Transverse colon (tissue), 4 donors: ENCODE measurements around the gene GPR149. TPM values are rescaled to one million over a fixed set of nuclear protein-coding genes. Genes with fewer than 3 reads are reported as not detected.

ENCODE experiments used
- DNase-seq: peaks from one replicate; pipeline ENCODE4 v3.0.0-alpha.2; 2019
- H3K27ac ChIP-seq, 4 donors: fragments of 200-600 bp; sonication (generic); 2 replicates each; pipeline ENCODE4 v1.5.1; 2016 to 2018; ENCODE audit warnings: inconsistent platforms in 4 of 4
- H3K27me3 ChIP-seq: fragments of 200-600 bp; sonication (generic); 2 replicates; pipeline ENCODE4 v1.5.1; 2017; ENCODE audit warnings: inconsistent platforms
- H3K36me3 ChIP-seq, 4 donors: fragments of 200-600 bp; sonication (generic); 2 replicates each; pipeline ENCODE4 v1.5.1; 2017 to 2019; ENCODE audit warnings: inconsistent platforms in 4 of 4
- H3K4me1 ChIP-seq, 4 donors: fragments of 200-600 bp; sonication (generic); 2 replicates each; pipeline ENCODE4 v1.5.1; 2017 to 2020; ENCODE audit warnings: inconsistent platforms in 4 of 4
- H3K4me3 ChIP-seq, 4 donors: fragments of 200-600 bp; sonication (generic); 1 replicate in 1 of 4; 2 replicates in 3 of 4; pipeline versions ENCODE4 v1.5.1 to v1.6.1; 2017 to 2019; ENCODE audit warnings: inconsistent platforms in 4 of 4
- H3K9me3 ChIP-seq, 2 donors: fragments of 200-600 bp; sonication (generic); 2 replicates each; pipeline ENCODE4 v1.5.1; 2017 to 2019; ENCODE audit warnings: inconsistent platforms in 2 of 2
- EP300 ChIP-seq: sonication (generic); formaldehyde crosslinking; IDR thresholded peaks from one replicate; pipeline ENCODE4 v1.6.1; 2017; ENCODE audit warnings: antibody characterized with exemption, low read depth
- POLR2A ChIP-seq: fragments of 450-650 bp; IDR thresholded peaks from one replicate; pipeline ENCODE4 v1.6.1; 2016; ENCODE audit warnings: antibody characterized with exemption, mild to moderate bottlenecking, moderate library complexity
- POLR2AphosphoS5 ChIP-seq, 3 donors: sonication (generic); formaldehyde crosslinking; IDR thresholded peaks; one replicate each; pipeline ENCODE4 v1.6.1; 2016; ENCODE audit warnings: antibody characterized with exemption in 3 of 3
- WGBS, 2 donors: methylation state at CpG; one replicate each; pipeline ENCODE4 v1.1.5; 2018; ENCODE audit warnings: low coverage in 1 of 2; 5-methylcytosine and 5-hydroxymethylcytosine counted together
- in situ Hi-C, 4 donors: fragments of 200-750 bp; cut with MboI; loops; one replicate each; pipeline versions ENCODE4 v1.15.0 to v1.15.1; 2017; ENCODE audit warnings: low sequenced_read_pairs in 3 of 4, low pct_ligation_motif_present in 1 of 4, low pct_unique_long_range_greater_than_20kb in 1 of 4
- intact Hi-C: fragments of 100-400 bp; cut with DNase I; formaldehyde crosslinking; loops from one replicate; pipeline ENCODE4 v1.15.1; 2023; ENCODE audit warnings: low total_unique reads
- total RNA-seq, 4 donors: library from RNA; depleted of rRNA; stranded (reverse); fragments of >200 nt; gene quantifications; one replicate each; pipeline ENCODE4 v1.1.0, GENCODE V29; 2016
- TF ChIP-seq, protein P1 (sequence below), 5 experiments: fragments of 200-600 bp in 3 of 5; fragments of 450-650 bp in 2 of 5; sonication (generic) in 3 of 5; IDR thresholded peaks; 1 replicate in 2 of 5; 2 replicates in 3 of 5; pipeline ENCODE4 v1.5.1; 2016 to 2017; ENCODE audit warnings: antibody characterized with exemption in 5 of 5, inconsistent platforms in 3 of 5, mild to moderate bottlenecking in 2 of 5, moderate library complexity in 1 of 5

GPR149 gene
- total RNA-seq, 4 donors from 2014 or later = not detected

DNA sequence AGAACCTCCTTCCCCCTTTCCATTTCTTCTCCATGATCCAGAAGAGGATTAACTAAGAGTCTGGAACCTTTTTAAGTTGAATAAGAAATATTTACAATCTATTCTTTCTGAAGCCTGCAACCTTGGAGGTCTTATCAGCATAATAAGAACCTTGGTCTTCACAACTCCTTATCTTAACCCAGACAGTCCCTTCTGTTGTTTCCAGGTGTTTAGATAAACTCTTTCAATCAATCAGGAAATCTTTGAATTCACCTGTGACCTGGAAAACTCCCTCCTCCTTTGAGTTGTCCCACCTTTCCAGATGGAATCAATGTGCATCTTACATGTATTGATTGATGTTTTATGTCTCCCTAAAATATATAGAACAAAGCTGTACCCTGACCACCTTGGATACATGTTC is 102.1 kb downstream of the GPR149 start:
- peaks cover 3% of the 10 kb centered on the region for H3K27me3 ChIP-seq
- in situ Hi-C loops (loop anchor here in 1 of 4 donors (25.0 kb wide), 1 partner anchor 1384 kb away; no protein-coding TSS in a partner anchor), intact Hi-C loops (no loop called here)
- H3K27ac ChIP-seq = no peak overlapping the region
- peaks cover under 1 to 11% (median 5%) of the 10 kb centered on the region in 4 donors for H3K4me1 ChIP-seq
- TF ChIP-seq POLR2A (no peak), POLR2AphosphoS5 (IDR thresholded peaks at IDR 0.05) (no peak), EP300 (no peak)
- TF ChIP-seq, protein P1, sequence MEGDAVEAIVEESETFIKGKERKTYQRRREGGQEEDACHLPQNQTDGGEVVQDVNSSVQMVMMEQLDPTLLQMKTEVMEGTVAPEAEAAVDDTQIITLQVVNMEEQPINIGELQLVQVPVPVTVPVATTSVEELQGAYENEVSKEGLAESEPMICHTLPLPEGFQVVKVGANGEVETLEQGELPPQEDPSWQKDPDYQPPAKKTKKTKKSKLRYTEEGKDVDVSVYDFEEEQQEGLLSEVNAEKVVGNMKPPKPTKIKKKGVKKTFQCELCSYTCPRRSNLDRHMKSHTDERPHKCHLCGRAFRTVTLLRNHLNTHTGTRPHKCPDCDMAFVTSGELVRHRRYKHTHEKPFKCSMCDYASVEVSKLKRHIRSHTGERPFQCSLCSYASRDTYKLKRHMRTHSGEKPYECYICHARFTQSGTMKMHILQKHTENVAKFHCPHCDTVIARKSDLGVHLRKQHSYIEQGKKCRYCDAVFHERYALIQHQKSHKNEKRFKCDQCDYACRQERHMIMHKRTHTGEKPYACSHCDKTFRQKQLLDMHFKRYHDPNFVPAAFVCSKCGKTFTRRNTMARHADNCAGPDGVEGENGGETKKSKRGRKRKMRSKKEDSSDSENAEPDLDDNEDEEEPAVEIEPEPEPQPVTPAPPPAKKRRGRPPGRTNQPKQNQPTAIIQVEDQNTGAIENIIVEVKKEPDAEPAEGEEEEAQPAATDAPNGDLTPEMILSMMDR (IDR thresholded peaks at IDR 0.05) = no peak
- no peak for DNase-seq
- H3K9me3 ChIP-seq = no peaks in the 10 kb centered on the region
- no peak overlapping the region for H3K4me3 ChIP-seq
- no peaks in the 10 kb centered on the region for H3K36me3 ChIP-seq

DNA sequence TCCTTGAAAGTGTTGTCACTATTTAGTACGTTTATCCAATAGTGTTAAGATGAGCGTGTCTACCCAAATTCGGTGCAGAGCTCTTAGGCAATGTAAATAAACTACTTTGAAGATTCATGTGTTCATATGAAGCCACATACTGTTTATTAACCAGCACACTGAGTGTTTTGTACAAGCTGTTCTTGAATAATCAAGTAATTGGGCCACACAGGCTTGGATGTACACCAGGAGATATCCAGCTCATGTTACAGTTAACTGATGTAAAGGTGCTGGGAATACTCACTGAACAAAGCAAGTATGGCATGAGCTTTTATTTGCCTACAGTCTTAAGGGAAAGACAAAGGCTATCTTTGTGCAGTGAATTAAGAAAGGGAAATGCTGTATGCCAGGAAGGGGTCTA is 105.1 kb downstream of the GPR149 start:
- TF ChIP-seq POLR2AphosphoS5 (IDR thresholded peaks at IDR 0.05) = peak in 1 of 3 donors; percentile 12
- TF ChIP-seq, protein P1 (IDR thresholded peaks at IDR 0.05) = no peak
- intact Hi-C loops (no loop called here), in situ Hi-C loops (loop anchor here in 1 of 4 donors (25.0 kb wide), 1 partner anchor 1387 kb away; no protein-coding TSS in a partner anchor)
- DNase-seq = no peak
- WGBS, 2 donors = 72 to 76% methylated on average over 3 of the region's 3 CpGs
- H3K4me3 ChIP-seq = peak overlapping the region in 3 of 4 donors; percentile 65 to 81 (median 67)
- no peaks in the 10 kb centered on the region for H3K36me3 ChIP-seq
- H3K27me3 ChIP-seq = peaks cover 3% of the 10 kb centered on the region
- H3K9me3 ChIP-seq = no peaks in the 10 kb centered on the region
- H3K27ac ChIP-seq = peak overlapping the region; percentile 90 to 95 (median 92)
- H3K4me1 ChIP-seq = peaks cover 9 to 33% (median 15%) of the 10 kb centered on the region in 4 donors

DNA sequence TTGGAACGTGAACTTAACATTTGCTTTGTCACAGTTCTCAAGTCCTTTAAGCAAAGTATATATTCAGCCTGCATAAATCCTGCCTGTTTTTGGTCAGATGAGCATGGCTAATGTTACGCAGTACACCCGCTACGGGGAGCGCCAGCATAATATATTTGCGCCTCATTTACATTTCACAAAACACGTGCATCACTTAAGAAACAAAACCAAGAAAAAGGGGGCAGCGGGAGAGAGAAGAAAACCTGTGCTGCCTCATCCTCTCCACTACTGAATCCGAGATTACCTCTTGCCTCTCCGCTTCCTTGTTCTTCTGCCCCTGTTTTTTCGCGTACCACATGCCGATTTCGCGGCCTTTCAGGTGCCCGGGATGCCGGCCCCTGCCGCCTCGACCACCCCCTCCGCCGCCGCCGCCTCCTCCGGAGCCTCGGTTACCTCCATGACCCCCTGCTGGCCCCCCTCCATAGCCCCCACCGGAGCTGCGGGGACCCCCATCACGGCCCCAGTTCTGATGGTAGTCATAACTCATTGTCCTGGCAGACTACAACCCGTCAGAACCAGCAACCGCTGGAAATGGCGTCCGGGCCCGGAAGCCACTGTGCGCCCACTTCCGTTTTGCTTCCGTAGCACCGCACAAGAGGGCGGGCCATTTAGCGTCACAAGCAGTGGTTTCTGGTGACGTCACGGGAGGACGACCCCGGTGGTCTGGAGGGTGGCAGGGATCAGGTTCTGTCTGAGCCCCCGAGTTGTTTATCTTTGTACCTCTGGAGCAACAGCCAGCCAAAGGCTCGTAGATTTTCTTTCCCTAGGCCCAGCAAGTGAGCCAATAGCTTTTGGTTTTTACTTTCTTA is 105.9 kb downstream of the GPR149 start, which contains the start of gene DHX36:
TSS of gene DHX36 (minus strand) at position 597 of the 848 bp plus-strand sequence. CDS start at position 526, 71 bp downstream.
- Histone ChIP-seq H3K9me3 (no peaks in the 10 kb centered on the region), H3K4me1 (peaks cover 9 to 40% (median 20%) of the 10 kb centered on the region in 4 donors), H3K27me3 (peaks cover 3% of the 10 kb centered on the region), H3K4me3 (peak within 1 kb of the TSS; percentile 65 to 89 (median 74)), H3K36me3 (no peaks in the 10 kb centered on the region), H3K27ac (peak within 1 kb of the TSS; percentile 90 to 95 (median 92))
- WGBS, 2 donors = 0 to 1% methylated on average over 26 to 45 of the region's 45 CpGs
- DNase-seq = peak; percentile 90
- intact Hi-C loops = no loop called here
- in situ Hi-C loops = no loop called here
- peak; percentile 21 for TF ChIP-seq EP300
- peak; percentile 76 for TF ChIP-seq POLR2A
- TF ChIP-seq, protein P1 (IDR thresholded peaks at IDR 0.05) = no peak
- peak; percentile 74 to 87 (median 77) for TF ChIP-seq POLR2AphosphoS5 (IDR thresholded peaks at IDR 0.05)

DNA sequence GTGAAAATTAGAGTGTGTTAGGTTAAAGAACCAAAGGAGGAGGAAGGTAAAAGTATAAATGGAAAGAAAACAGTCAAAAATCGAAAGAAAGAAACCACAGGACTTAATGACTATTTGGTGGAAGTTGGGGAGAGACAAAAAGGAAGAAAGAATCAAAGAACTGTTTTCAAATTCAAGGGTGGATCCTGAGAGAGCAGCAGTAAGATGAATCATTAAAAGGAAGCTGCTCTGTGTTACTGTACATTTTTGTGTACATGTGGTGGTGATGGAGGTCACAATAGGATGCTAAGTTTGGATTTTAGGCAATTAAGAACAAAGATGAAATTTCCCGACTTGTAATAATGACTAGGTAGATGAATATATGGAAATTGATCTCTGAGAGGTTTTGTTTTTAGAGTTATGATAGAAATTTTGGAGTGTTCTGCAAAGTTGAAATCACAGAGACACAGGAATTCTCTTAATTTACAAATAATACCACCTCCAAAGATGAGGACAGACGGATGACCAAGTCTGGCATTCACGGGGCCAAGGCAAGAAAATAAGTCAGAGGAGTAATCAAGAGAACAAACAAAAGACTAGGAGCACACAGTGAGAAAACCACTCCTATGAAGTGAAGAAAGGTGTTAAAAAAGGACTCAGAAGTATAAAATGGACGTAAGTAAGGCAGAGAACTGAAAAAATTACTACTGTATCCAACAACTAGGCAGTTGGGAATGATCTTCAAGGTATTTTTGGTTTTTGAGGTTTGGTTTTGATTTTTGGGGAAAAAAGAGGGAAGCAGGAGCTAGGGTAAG is 112.8 kb downstream of the GPR149 start:
- H3K27me3 ChIP-seq = no peaks in the 10 kb centered on the region
- 78 to 81% methylated on average over 3 to 5 of the region's 5 CpGs for WGBS, 2 donors
- intact Hi-C loops = no loop called here
- in situ Hi-C loops = no loop called here
- H3K4me1 ChIP-seq = peaks cover 2 to 44% (median 11%) of the 10 kb centered on the region in 4 donors
- H3K27ac ChIP-seq = no peak overlapping the region
- H3K4me3 ChIP-seq = no peak overlapping the region
- TF ChIP-seq, protein P1 (IDR thresholded peaks at IDR 0.05) = no peak
- DNase-seq = no peak
- H3K9me3 ChIP-seq = no peaks in the 10 kb centered on the region
- peaks cover 0 to 28% (median 13%) of the 10 kb centered on the region in 4 donors for H3K36me3 ChIP-seq
